ENCODE results near the gene KCNQ1.

The KCNQ1 gene

DNA sequence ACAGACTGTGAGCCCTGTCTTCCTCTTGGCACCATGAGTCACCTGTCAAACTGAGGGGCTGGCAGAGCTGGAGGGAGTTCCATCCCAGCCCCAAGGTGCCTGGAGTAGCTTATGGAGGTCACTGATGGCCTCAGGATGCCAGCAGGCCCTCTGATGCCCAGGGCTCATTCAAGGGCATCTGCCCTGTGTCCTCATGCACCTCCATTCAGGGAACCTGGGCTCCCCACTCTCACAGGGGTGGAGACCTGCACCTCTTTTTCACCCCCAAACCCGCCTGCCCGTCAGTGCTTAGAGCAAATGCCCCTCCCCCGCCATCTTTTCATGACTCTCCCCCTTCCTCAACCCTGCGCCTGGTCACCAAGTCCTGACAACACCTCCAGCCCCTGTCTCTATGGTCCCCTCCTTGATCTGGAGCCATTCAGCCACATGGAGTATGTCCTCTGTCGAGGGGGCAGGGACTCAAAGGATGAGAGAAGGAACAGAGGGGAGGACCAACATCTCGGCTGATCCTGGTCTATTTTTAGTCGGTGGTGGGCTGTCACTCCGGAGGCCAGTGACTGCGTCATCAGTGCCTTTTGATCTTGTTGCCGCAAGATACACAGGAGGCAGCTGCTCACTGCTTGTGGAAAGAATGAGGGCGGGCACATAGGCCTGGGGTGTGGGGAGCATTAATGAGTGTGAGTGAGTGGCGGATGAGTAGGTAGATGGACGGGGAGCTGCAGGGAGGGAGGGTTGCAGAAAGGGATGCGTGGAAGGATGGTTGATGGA, 368.5 kb downstream of the KCNQ1 start:
- Histone ChIP-seq H3K36me3 (ENCODE audit: low read depth) (no peaks in the 10 kb centered on the region), H3K27ac (ENCODE audit: poor library complexity, severe bottlenecking) (no peak overlapping the region), H3K4me1 (ENCODE audit: insufficient read depth, poor library complexity, severe bottlenecking) (no peaks in the 10 kb centered on the region), H3K27me3 (ENCODE audit: insufficient read depth, poor library complexity, severe bottlenecking) (no peaks in the 10 kb centered on the region), H3K9me3 (ENCODE audit: severe bottlenecking) (no peaks in the 10 kb centered on the region), H3K4me3 (ENCODE audit: severe bottlenecking) (no peak overlapping the region)
- TF ChIP-seq, protein P1, sequence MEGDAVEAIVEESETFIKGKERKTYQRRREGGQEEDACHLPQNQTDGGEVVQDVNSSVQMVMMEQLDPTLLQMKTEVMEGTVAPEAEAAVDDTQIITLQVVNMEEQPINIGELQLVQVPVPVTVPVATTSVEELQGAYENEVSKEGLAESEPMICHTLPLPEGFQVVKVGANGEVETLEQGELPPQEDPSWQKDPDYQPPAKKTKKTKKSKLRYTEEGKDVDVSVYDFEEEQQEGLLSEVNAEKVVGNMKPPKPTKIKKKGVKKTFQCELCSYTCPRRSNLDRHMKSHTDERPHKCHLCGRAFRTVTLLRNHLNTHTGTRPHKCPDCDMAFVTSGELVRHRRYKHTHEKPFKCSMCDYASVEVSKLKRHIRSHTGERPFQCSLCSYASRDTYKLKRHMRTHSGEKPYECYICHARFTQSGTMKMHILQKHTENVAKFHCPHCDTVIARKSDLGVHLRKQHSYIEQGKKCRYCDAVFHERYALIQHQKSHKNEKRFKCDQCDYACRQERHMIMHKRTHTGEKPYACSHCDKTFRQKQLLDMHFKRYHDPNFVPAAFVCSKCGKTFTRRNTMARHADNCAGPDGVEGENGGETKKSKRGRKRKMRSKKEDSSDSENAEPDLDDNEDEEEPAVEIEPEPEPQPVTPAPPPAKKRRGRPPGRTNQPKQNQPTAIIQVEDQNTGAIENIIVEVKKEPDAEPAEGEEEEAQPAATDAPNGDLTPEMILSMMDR (IDR thresholded peaks at IDR 0.05; ENCODE audit: poor library complexity, severe bottlenecking), result no peak
- ATAC-seq (ENCODE audit: low read depth), result no peak
- DNase-seq (ENCODE audit: low spot score), result no peak

DNA sequence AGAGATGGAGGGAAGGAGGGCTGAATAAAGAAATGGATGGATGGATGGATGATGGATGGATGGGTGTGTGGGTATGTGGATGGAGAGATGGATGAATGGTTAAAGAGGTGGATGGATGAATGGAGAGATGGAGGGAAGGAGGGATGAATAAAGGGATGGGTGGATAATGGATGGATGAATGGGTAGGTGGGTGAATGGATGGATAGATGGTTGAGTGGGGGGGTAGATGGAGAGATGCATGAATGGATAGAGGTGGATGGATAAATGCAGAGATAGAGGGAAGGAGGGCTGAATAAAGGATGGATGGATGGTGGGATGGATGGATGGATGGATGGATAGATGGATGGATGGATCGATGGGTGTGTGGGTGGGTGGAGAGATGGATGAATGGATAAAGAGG, 369.2 kb downstream of the KCNQ1 start:
- no peaks in the 10 kb centered on the region for H3K27me3 ChIP-seq (ENCODE audit: insufficient read depth, poor library complexity, severe bottlenecking)

DNA sequence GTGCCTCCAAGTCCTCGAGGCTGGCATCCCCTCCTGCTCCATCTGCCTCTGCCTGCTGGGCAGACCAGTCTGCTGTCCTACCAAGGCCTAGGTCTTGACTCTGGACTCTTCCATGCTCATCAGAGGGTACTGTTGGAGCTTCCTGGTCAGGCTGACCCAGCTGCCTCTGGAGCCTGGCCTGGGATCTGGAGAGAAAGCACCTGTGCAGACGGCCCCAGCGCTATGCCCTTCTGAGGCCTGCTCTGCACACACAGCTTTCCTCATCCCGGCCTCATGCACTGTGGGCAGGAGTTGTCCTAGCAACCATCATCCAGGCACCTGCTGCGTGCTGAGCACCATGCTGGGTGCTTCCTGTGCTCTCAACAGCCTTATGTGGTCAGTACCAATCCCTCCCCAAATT, 369.9 kb downstream of the KCNQ1 start:
- H3K27ac ChIP-seq (ENCODE audit: poor library complexity, severe bottlenecking), result no peak overlapping the region
- no peaks in the 10 kb centered on the region for H3K9me3 ChIP-seq (ENCODE audit: severe bottlenecking)
- no peaks in the 10 kb centered on the region for H3K36me3 ChIP-seq (ENCODE audit: low read depth)
- TF ChIP-seq, protein P1 (IDR thresholded peaks at IDR 0.05; ENCODE audit: poor library complexity, severe bottlenecking), result no peak
- H3K4me1 ChIP-seq (ENCODE audit: insufficient read depth, poor library complexity, severe bottlenecking), result no peaks in the 10 kb centered on the region
- no peak for ATAC-seq (ENCODE audit: low read depth)
- H3K4me3 ChIP-seq (ENCODE audit: severe bottlenecking), result no peak overlapping the region
- H3K27me3 ChIP-seq (ENCODE audit: insufficient read depth, poor library complexity, severe bottlenecking), result no peaks in the 10 kb centered on the region
- DNase-seq (ENCODE audit: low spot score), result no peak

More for the DNA sequence above, 369.2 kb downstream of the KCNQ1 start:
- TF ChIP-seq, protein P1 (IDR thresholded peaks at IDR 0.05; ENCODE audit: poor library complexity, severe bottlenecking), result no peak
- no peak overlapping the region for H3K27ac ChIP-seq (ENCODE audit: poor library complexity, severe bottlenecking)
- no peaks in the 10 kb centered on the region for H3K4me1 ChIP-seq (ENCODE audit: insufficient read depth, poor library complexity, severe bottlenecking)
- H3K9me3 ChIP-seq (ENCODE audit: severe bottlenecking), result no peaks in the 10 kb centered on the region
- no peak overlapping the region for H3K4me3 ChIP-seq (ENCODE audit: severe bottlenecking)
- no peak for ATAC-seq (ENCODE audit: low read depth)
- DNase-seq (ENCODE audit: low spot score), result no peak
- H3K36me3 ChIP-seq (ENCODE audit: low read depth), result no peaks in the 10 kb centered on the region

DNA sequence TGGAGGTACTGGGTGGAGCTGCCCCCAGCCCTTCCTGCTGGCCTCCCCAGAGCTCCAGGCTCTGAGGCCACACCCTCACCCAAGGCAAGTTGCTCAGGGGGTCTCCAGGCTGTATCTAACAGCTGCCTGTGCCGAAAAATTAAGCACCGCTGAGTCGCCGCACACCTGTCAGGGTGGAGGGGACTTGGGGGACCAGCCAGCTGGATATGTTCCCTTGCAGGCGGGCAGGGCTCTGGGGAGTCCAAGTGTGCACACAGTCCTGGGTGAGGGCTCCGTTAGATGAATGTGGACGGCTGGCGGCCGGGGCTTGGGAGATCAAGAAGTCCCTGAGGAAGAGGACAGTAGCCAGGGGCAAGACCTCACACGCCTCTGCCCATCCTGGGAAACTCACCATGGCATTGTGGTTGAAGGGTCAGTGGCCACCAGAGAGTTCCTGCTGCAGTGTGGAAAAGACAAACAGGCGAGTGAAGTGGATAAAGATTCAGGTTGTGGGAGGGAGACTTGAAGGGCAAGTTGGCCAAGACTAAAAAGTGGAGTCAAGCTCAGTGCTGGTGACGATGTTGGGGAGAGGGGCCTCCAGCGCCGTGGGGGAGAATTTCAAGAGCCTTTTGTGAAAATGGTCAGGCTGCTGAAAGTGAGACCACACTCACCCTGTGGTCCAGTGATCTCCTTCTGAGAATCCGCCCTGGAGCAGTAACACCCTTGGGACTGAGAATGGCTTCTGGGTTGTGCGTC, 371.1 kb downstream of the KCNQ1 start:
- H3K4me3 ChIP-seq (ENCODE audit: severe bottlenecking), result no peak overlapping the region
- H3K36me3 ChIP-seq (ENCODE audit: low read depth), result no peaks in the 10 kb centered on the region
- no peaks in the 10 kb centered on the region for H3K27me3 ChIP-seq (ENCODE audit: insufficient read depth, poor library complexity, severe bottlenecking)
- H3K27ac ChIP-seq (ENCODE audit: poor library complexity, severe bottlenecking), result no peak overlapping the region
- ATAC-seq (ENCODE audit: low read depth) (no peak), DNase-seq (ENCODE audit: low spot score) (no peak)
- no peaks in the 10 kb centered on the region for H3K4me1 ChIP-seq (ENCODE audit: insufficient read depth, poor library complexity, severe bottlenecking)
- H3K9me3 ChIP-seq (ENCODE audit: severe bottlenecking), result no peaks in the 10 kb centered on the region
- TF ChIP-seq, protein P1 (IDR thresholded peaks at IDR 0.05; ENCODE audit: poor library complexity, severe bottlenecking), result no peak

DNA sequence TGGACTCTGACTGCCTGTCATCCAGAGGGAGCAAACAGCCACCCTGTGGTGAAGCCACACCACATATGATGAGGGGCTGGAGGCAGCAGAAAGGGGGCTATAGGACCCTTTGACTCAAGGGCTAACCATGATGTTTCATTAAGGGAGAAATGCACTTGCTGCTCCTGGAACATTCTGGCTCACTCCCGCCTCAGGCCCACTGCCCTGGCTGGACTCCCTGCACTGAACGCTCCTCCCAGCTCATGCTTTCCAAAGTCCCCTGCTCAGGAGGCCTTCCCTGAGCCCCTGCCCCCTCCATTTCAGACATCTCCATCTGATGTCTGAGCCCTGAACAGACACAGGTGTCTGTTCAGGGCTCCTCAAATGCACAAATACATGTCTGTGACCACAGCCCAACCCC, 371.7 kb downstream of the KCNQ1 start:
- H3K9me3 ChIP-seq (ENCODE audit: severe bottlenecking), result no peaks in the 10 kb centered on the region

More for the DNA sequence above, 371.7 kb downstream of the KCNQ1 start:
- ATAC-seq (ENCODE audit: low read depth) (no peak), DNase-seq (ENCODE audit: low spot score) (no peak)
- TF ChIP-seq, protein P1 (IDR thresholded peaks at IDR 0.05; ENCODE audit: poor library complexity, severe bottlenecking), result no peak
- Histone ChIP-seq H3K27ac (ENCODE audit: poor library complexity, severe bottlenecking) (no peak overlapping the region), H3K4me1 (ENCODE audit: insufficient read depth, poor library complexity, severe bottlenecking) (no peaks in the 10 kb centered on the region), H3K36me3 (ENCODE audit: low read depth) (no peaks in the 10 kb centered on the region), H3K27me3 (ENCODE audit: insufficient read depth, poor library complexity, severe bottlenecking) (no peaks in the 10 kb centered on the region), H3K4me3 (ENCODE audit: severe bottlenecking) (no peak overlapping the region)
